Muscle of leg (tissue), 11 donors: ENCODE data around the gene FAM20A. TPM values are rescaled to one million over a fixed set of nuclear protein-coding genes. Genes with fewer than 3 reads are reported as not detected.

ENCODE experiments used
- DNase-seq: peaks from one replicate; pipeline ENCODE4 v3.0.0; 2013
- H3K27ac ChIP-seq: one replicate; pipeline ENCODE4 v1.5.1; 2013; ENCODE audit warnings: mild to moderate bottlenecking, low read length, control low read depth
- H3K27me3 ChIP-seq: one replicate; pipeline ENCODE4 v1.6.1; 2013; ENCODE audit warnings: low read length; ENCODE audit not compliant: control insufficient read depth, insufficient read depth
- H3K36me3 ChIP-seq: one replicate; pipeline ENCODE4 v1.6.1; 2013; ENCODE audit warnings: low read length; ENCODE audit not compliant: control insufficient read depth, insufficient read depth
- H3K4me1 ChIP-seq: one replicate; pipeline ENCODE4 v1.6.1; 2013; ENCODE audit warnings: low read length; ENCODE audit not compliant: control insufficient read depth, insufficient read depth
- H3K4me3 ChIP-seq: one replicate; pipeline ENCODE4 v1.5.1; 2013; ENCODE audit warnings: low read length, control low read depth
- H3K9me3 ChIP-seq: replicated peaks from 2 replicates; pipeline ENCODE4 v1.6.1; 2013; ENCODE audit warnings: low read depth, low read length; ENCODE audit not compliant: control insufficient read depth
- WGBS: methylation state at CpG from one replicate; pipeline ENCODE4 v1.1.5; 2013; ENCODE audit warnings: missing lambda C conversion rate; ENCODE audit not compliant: insufficient coverage; 5-methylcytosine and 5-hydroxymethylcytosine counted together
- polyA plus RNA-seq, 8 donors: library from polyadenylated mRNA; unstranded; fragments of 120-200 nt; gene quantifications; one replicate each; pipeline versions ENCODE4 v1.2.1 to v1.2.3, GENCODE V29; 2013; ENCODE audit warnings: inconsistent platforms in 1 of 8, low replicate concordance in 1 of 8; ENCODE audit not compliant: insufficient read length in 8 of 8, insufficient read depth in 1 of 8
- total RNA-seq: library from RNA; stranded (reverse); fragments of 120-200 nt; gene quantifications from one replicate; pipeline ENCODE4 v1.2.4, GENCODE V29; 2013

The FAM20A gene
- total and polyA plus RNA-seq, 9 donors = 4.4 to 12.7 (median 8.2) TPM

DNA sequence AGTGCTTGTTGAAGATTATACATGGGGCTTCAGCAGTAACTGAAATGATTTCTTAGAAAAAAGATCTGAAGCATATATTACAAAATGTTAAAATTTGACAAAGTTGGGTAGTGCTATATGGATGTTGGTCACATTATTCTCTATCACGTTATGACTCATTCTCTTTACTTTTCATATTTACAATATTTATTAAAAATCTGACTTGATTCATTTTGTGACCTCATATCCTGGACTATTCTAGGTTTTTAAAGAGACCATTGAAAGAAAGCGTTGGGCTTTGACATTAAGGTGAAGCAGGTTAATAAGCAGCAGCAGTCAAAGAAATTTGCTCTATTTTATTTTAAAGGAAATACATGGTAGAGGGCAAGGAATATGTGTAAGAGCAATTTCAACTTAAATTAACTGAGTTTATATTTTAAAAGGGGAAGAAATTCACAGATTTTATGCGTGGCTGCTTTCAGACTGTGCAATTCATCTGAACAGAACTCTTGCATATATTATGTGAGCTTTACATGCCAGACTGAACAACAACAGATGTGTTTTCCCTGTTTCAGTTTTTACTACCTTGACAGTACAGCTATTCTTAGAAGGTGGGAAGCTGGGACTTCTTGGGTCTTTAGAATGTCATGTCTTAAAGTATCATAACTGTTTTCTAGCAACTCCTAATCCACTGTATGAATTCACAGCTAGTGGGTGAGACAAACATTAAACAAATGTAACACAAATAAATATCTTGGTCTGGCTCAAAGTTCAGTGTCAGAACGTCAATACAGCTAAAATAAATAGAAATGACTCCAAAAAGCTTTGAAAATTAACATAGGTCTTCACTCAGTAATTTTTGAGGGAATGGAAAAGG, 10.4 kb upstream of the FAM20A start:
- Histone ChIP-seq H3K9me3 (peaks cover 17% of the 10 kb centered on the region), H3K27me3 (no peaks in the 10 kb centered on the region), H3K4me3 (no peak overlapping the region), H3K27ac (no peak overlapping the region), H3K36me3 (no peaks in the 10 kb centered on the region), H3K4me1 (no peaks in the 10 kb centered on the region)
- no peak for DNase-seq
- WGBS = no CpG with 5 or more reads among the region's 4 CpGs

DNA sequence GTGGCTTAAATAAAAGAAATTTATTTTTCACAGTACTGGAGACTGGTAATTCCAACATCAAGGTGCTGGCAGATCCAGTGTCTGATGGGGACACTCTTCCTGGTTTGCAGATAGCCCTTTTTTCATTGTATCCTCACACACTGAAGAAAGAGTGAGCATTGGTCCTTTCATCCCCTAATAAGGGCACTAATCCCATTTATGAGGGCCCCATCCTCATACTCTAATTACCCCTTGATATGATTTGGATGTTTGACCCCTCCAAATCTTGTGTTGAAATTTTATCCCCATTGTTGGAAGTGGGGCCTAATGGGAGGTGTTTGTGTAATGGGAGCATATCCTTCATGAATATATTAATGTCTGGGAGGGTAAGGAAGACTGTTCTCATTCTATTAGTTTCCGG, 9.4 kb upstream of the FAM20A start:
- no peak overlapping the region for H3K27ac ChIP-seq
- H3K4me3 ChIP-seq = no peak overlapping the region
- no peaks in the 10 kb centered on the region for H3K4me1 ChIP-seq
- peaks cover 17% of the 10 kb centered on the region for H3K9me3 ChIP-seq
- H3K27me3 ChIP-seq = no peaks in the 10 kb centered on the region
- no CpG with 5 or more reads among the region's 1 CpG for WGBS
- H3K36me3 ChIP-seq = no peaks in the 10 kb centered on the region
- no peak for DNase-seq

DNA sequence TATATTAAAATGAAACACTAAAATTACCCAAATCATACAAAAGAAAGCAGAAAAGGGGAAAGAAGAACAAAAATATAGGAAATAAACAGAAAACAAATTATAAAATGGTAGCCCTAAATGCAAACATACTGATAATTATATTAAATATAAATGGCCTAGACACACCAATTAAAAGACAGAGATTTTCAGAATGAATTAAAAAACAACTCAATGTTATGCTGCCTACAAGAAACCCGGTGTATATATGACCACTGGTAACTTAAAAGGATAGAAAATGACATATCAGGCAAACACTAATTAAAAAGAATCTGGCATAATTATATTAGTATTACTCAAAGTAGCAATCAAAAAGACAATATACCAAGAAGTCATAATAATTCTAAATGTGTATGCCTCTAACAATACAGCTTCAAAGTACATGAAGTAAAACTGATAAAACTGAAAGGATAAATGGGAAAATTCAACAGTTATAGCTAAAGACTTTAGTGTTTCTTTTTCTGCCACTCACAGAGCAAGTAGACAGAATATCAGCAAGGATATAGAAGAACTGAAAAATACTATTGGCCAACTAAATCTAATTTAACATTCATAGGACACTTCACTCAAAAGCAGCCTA, 7.5 kb upstream of the FAM20A start:
- Histone ChIP-seq H3K9me3 (peaks cover 17% of the 10 kb centered on the region), H3K4me1 (no peaks in the 10 kb centered on the region), H3K27ac (no peak overlapping the region), H3K27me3 (no peaks in the 10 kb centered on the region), H3K4me3 (no peak overlapping the region), H3K36me3 (no peaks in the 10 kb centered on the region)
- no CpG with 5 or more reads among the region's 1 CpG for WGBS
- no peak for DNase-seq

DNA sequence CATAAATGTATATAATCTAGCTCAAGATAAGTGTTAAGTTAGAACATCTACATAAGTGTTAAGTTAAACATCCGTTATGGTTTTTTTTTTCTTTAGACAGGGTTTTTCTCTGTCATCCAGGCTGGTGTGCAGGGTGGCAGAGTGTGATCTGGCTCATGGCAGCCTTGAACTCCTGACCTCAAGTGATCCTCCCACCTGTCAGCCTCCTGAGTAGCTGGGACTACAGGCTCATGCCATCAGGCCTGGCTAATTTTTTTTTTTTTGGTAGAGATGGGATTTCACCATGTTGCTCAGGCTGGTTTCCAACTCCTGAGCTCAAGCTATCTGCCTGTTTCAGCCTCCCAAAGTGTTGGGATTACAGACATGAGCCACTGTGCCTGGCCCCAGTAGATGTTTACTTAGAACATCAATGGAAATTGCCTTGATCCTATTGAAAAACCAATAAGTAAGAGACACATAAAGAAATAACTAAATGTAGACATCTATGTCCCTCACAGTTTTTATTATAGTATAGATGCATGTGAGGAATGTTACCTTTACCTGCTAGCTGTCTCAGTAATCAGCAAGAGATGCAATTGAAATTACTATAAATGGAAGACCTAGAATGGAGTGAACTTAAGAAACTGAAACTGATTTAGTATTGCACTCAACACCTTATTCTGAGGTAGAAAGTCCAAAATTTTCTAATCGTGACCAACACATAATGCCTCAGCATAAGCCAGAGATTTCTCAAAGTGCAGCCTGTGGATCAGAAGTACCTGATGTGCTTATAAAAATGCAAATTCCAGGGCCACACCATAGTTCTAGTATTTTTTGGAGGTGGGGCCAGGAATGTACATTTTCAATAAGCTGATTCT, 5.5 kb upstream of the FAM20A start:
- H3K36me3 ChIP-seq = no peaks in the 10 kb centered on the region
- H3K4me3 ChIP-seq = no peak overlapping the region
- H3K4me1 ChIP-seq = no peaks in the 10 kb centered on the region
- WGBS = no CpG with 5 or more reads among the region's 2 CpGs
- peaks cover 17% of the 10 kb centered on the region for H3K9me3 ChIP-seq
- no peak overlapping the region for H3K27ac ChIP-seq
- peaks cover 4% of the 10 kb centered on the region for H3K27me3 ChIP-seq
- DNase-seq = no peak

DNA sequence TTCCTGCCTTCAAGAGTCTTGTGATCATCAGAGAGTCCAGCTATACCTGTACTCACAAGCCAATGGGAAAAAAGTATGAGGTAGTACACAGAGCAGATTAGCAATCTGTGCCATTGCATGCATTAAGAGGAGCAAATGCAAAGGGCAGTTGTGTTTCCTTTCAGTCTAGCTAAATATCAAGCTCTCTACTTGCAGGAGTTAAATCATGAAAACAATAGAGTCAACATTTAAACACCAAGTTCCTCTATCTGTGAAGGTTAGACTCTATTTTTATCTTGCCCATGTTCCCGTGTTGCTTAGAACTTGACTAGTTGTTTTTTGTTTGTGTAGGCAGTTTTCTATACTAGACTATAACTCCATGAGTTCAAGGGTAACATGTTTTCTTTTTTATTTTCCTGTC, 4.7 kb upstream of the FAM20A start:
- Histone ChIP-seq H3K27ac (no peak overlapping the region), H3K4me1 (peaks cover 4% of the 10 kb centered on the region), H3K4me3 (no peak overlapping the region), H3K27me3 (peaks cover 11% of the 10 kb centered on the region), H3K36me3 (no peaks in the 10 kb centered on the region), H3K9me3 (peaks cover 17% of the 10 kb centered on the region)
- DNase-seq = no peak
- no CpG with 5 or more reads among the region's 1 CpG for WGBS

DNA sequence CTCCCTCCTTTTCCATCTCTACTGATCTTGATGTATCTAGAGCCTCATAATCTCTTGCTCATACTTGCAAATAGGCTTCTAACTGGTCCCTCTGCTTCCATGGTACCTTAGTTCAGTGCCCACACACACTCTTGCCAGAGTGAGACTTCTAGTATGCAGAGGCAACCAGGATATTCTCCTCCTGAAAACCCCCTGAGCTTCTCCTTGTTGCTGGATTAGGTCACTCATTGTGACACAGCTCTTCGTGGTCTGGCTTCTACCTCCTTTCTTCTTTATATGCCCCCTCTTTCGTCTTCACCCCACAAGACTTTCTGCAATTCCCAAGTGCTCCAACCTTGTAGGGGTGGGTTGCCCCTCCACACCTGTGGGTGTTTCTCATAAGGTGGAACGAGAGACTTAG, 2.5 kb upstream of the FAM20A start:
- Histone ChIP-seq H3K27me3 (peaks cover 26% of the 10 kb centered on the region), H3K9me3 (peaks cover 5% of the 10 kb centered on the region), H3K4me1 (peaks cover 13% of the 10 kb centered on the region), H3K36me3 (no peaks in the 10 kb centered on the region), H3K4me3 (no peak overlapping the region), H3K27ac (no peak overlapping the region)
- no CpG with 5 or more reads among the region's 3 CpGs for WGBS
- no peak for DNase-seq

DNA sequence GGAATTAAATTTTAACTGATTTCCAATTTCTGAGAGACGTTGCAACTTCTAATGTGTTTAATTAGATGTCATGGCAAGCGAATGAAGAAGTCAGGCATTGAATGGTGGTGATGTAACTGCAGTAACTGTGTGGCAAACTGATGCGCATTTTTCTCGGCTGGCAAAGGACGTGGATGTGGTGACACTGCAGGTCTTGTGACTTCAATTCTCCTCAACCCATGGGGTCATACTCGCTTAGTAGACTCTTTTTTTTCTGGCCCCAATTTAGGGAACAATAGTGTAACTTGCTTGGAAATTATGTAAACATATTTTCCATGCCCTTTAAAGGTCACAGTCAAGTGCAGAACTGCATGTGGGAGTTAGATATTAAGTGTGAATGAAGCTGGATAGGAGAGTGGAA, 1.9 kb upstream of the FAM20A start:
- Histone ChIP-seq H3K36me3 (no peaks in the 10 kb centered on the region), H3K4me1 (peaks cover 13% of the 10 kb centered on the region), H3K4me3 (no peak overlapping the region), H3K9me3 (peaks cover 4% of the 10 kb centered on the region), H3K27ac (peak overlapping the region; percentile 29), H3K27me3 (peaks cover 28% of the 10 kb centered on the region)
- 79% methylated on average over 2 of the region's 6 CpGs for WGBS
- peak; percentile 76 for DNase-seq

DNA sequence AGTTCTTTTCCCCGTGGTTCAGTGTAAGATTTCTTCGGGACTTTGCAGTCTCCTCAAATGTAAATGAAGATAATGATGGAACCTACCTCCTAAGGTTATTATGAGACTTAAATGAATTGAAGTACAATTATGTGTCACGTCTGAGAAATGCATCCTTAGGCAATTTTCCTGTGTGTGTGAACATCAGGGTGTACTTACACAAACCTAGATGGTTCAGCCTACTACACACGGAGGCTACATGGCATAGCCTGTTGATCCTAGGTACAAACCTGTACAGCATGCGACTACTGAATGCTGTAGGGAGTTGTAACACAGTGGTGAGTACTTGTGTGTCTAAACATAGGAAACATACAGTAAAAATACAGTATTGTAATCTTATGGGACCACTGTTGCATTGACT, 1.1 kb upstream of the FAM20A start:
- Histone ChIP-seq H3K27ac (peak overlapping the region; percentile 29), H3K36me3 (no peaks in the 10 kb centered on the region)

DNA sequence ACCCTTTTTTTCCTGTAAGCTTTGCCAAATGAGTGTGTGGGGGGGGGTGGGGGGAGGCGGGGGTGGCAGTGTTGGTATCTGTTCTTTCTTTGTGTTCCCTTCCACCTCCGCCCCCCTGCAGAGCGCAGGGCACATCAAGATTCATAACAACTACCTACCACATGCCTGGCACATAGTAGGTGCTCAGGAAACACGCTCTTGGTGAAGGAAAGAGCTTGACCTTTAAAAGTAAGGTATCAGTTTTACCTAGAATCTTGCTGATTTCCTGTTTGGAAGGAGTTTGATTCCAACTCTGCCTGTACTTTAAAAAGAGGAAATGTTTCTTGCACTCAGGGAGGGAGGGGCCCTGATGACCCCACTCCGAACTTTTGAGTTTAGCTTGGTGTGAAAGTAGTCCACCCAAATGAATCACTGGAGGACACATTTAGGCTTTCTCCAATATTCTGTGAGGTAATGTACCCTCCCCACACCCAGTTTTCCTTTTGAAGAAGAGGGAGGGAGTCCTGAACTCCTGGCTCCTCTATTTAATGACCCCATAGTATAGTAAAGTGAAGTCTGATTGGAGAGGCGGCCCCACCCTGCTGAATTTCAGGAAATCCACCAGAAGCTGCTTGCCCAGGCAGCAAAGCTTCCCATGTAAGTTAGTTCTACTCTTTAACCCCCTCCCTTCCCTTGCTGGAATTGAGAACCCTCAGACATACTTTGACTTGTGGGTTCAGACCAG, 560 bp upstream of the FAM20A start:
- H3K4me3 ChIP-seq = peak overlapping the region; percentile 66
- peak; percentile 78 for DNase-seq
- peaks cover 34% of the 10 kb centered on the region for H3K27me3 ChIP-seq
- peak overlapping the region; percentile 47 for H3K27ac ChIP-seq
- peaks cover 13% of the 10 kb centered on the region for H3K4me1 ChIP-seq
- no peaks in the 10 kb centered on the region for H3K9me3 ChIP-seq
- WGBS = no CpG with 5 or more reads among the region's 6 CpGs
- no peaks in the 10 kb centered on the region for H3K36me3 ChIP-seq

More for the DNA sequence above, 1.1 kb upstream of the FAM20A start:
- DNase-seq = no peak
- H3K27me3 ChIP-seq = peaks cover 34% of the 10 kb centered on the region
- H3K9me3 ChIP-seq = no peaks in the 10 kb centered on the region
- H3K4me1 ChIP-seq = peaks cover 13% of the 10 kb centered on the region
- H3K4me3 ChIP-seq = no peak overlapping the region
- no CpG with 5 or more reads among the region's 5 CpGs for WGBS
